PC-9 (cell line): ENCODE results near the gene MARS1.

Source experiments
- CTCF ChIP-seq: fragments of 200-600 bp; sonication (generic); conservative IDR thresholded peaks from 2 replicates; pipeline ENCODE4 v1.6.1; 2017; ENCODE audit warnings: mixed run types, antibody characterized with exemption, mild to moderate bottlenecking, moderate library complexity
- EZH2 ChIP-seq: fragments of 200-600 bp; sonication (generic); IDR thresholded peaks from 2 replicates; pipeline ENCODE4 v1.8.0; 2017; ENCODE audit warnings: antibody characterized with exemption, low read depth

- TF ChIP-seq CTCF, result no peak
- TF ChIP-seq EZH2, result no peak
Observed at GRCh38 chr12:57485695-57486094, 2.2 kb upstream of the MARS1 start.
